ENCODE results near the gene RABEP2.

The RABEP2 gene

DNA sequence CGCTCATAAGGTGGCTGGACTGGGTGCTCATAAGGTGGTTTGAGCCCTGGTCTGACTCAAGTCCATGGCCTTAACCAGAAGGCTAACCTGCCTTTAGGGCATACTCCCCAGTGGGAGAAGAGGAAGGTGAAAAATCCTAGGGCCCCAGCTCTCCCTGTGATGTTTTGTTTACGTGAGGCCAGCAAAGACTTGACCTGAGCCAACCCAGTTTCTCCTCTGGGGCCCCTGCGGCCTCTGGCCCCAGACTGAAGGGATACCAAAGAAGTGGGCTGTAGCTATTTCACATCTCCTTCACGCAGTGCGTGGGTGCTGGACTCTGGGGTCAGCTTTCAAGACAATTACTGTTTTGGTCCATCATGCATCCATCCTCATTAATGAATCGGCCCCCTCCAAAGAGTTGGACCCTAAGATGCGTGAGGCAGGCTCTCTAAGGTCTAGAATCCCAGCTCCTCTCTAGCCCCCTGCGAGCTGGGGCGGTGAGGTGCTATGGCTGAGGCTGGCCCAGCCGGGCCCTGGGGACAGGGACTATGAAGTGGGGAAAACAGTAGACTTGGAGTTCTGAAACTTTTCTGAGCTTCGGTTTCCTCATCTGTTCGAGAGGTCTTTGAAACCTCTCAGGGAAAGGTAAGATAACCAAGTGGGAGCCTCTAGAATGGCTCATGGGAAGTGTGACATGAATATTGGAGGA, 59.9 kb downstream of the RABEP2 start:
- peak overlapping the region in 1 of 2 donors; percentile 94 for H3K27ac ChIP-seq
- no peaks in the 10 kb centered on the region for H3K27me3 ChIP-seq
- peaks cover 29 to 46% (median 32%) of the 10 kb centered on the region in 3 donors for H3K36me3 ChIP-seq
- no peaks in the 10 kb centered on the region for H3K9me3 ChIP-seq
- H3K4me3 ChIP-seq: peak overlapping the region; percentile 87 to 97
- DNase-seq: no peak
- peaks cover 0 to 32% (median 16%) of the 10 kb centered on the region in 4 donors for H3K4me1 ChIP-seq
- TF ChIP-seq, protein P1, sequence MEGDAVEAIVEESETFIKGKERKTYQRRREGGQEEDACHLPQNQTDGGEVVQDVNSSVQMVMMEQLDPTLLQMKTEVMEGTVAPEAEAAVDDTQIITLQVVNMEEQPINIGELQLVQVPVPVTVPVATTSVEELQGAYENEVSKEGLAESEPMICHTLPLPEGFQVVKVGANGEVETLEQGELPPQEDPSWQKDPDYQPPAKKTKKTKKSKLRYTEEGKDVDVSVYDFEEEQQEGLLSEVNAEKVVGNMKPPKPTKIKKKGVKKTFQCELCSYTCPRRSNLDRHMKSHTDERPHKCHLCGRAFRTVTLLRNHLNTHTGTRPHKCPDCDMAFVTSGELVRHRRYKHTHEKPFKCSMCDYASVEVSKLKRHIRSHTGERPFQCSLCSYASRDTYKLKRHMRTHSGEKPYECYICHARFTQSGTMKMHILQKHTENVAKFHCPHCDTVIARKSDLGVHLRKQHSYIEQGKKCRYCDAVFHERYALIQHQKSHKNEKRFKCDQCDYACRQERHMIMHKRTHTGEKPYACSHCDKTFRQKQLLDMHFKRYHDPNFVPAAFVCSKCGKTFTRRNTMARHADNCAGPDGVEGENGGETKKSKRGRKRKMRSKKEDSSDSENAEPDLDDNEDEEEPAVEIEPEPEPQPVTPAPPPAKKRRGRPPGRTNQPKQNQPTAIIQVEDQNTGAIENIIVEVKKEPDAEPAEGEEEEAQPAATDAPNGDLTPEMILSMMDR (IDR thresholded peaks at IDR 0.05): no peak
- intact Hi-C loops (cut with DNase I; ENCODE audit: low total_unique reads): loop anchor here (5.0 kb wide), 1 partner anchor 57 kb away; no protein-coding TSS in a partner anchor

DNA sequence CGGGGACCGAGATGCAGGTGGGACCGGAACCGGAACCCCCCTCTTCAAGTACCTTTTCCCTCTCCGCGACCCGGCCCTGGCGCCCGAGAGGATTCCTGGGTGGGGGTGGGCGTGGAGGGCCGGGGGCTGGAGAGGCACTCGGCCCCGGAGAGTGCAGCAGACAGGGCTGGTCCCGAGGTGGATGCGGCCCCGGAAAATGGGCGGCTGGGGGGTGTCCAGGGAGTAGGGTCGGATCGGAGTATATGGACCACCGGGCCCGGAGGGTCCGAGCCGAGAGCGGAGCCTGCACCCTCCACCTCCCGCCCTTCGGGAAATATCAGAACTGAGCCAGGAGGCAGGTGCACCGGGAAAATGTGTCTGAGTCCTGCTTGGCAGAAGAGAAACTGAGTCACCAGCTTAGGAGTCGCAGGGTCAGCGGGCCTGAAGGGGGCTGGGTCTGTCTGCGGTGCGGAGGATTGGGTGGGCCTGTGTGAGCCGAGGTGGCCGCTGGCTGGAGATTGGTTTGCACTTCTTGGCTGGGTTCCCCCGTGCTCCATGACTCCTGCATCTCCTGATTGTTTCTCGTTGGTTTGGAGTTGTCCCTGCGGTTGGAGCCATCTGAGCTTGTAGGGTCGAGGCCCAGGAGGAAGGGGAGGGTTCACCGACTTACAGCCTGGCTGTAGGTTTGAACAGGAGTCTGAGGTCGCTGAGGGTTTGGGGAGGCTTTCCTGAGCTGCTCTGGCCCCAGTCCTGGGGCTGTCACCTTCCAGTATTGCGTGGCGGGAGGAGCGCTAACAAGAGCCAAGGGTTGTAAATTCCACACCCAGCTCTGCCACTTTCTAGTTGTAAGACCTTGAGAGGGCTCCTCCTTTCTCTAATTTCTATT, 60.9 kb downstream of the RABEP2 start:
- H3K4me3 ChIP-seq: peak overlapping the region; percentile 87 to 97
- intact Hi-C loops (cut with DNase I; ENCODE audit: low total_unique reads): loop anchor here (5.0 kb wide), 1 partner anchor 1552 kb away; the partner anchor contains the start of gene IL4R
- no peaks in the 10 kb centered on the region for H3K27me3 ChIP-seq
- no peak for DNase-seq
- TF ChIP-seq, protein P1 (IDR thresholded peaks at IDR 0.05): no peak
- H3K27ac ChIP-seq: peak overlapping the region; percentile 87 to 94
- H3K36me3 ChIP-seq: peaks cover 21 to 36% (median 22%) of the 10 kb centered on the region in 3 donors
- peaks cover 0 to 32% (median 16%) of the 10 kb centered on the region in 4 donors for H3K4me1 ChIP-seq
- H3K9me3 ChIP-seq: no peaks in the 10 kb centered on the region

DNA sequence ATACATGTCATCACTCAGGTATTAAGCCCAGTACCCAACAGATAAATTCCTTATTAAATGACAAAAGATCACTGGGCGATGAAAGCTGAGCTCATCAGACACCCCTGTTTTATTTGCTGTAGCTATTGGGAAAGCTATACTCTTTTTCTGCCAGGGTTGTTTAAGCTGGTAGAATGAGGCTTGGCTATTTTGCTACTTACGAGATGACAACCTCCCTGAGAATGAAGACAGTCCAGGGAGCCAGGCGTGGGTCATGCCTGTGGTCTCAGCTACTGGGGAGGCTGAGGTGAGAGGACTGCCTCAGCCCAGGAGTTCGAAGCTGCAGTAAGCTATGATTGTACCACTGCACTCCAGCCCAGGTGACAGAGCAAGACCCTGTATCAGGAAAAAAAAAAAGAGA, 65.7 kb downstream of the RABEP2 start:
- Histone ChIP-seq H3K27ac (no peak overlapping the region), H3K4me3 (no peak overlapping the region), H3K36me3 (no peaks in the 10 kb centered on the region), H3K27me3 (no peaks in the 10 kb centered on the region), H3K4me1 (peaks cover 0 to 12% (median 7%) of the 10 kb centered on the region in 4 donors), H3K9me3 (no peaks in the 10 kb centered on the region)
- DNase-seq: no peak
- TF ChIP-seq, protein P1 (IDR thresholded peaks at IDR 0.05): no peak
- intact Hi-C loops (cut with DNase I; ENCODE audit: low total_unique reads): no loop called here

DNA sequence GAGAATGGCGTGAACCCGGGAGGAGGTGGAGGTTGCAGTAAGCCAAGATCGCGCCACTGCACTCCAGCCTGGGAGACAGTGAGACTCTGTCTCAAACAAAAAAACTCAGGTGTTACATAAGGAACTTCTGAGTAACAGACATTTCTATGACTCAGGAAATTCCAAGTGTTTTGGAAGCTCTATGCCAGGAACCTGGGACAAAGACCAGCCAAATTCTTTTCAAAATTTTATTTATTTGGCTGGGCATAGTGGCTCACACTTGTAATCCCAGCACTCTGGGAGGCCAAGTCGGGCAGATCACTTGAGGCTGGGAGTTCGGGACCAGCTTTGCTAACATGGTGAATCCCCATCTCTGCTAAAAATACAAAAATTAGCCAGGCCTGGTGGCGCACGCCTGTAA, 66.6 kb downstream of the RABEP2 start:
- no peak for DNase-seq
- Histone ChIP-seq H3K4me3 (no peak overlapping the region), H3K36me3 (no peaks in the 10 kb centered on the region), H3K9me3 (no peaks in the 10 kb centered on the region), H3K27ac (no peak overlapping the region), H3K27me3 (no peaks in the 10 kb centered on the region), H3K4me1 (peaks cover 0 to 9% (median 3%) of the 10 kb centered on the region in 4 donors)
- TF ChIP-seq, protein P1 (IDR thresholded peaks at IDR 0.05): no peak
- intact Hi-C loops (cut with DNase I; ENCODE audit: low total_unique reads): no loop called here
